IMR-90 (cell line): ENCODE data around the gene SNCA. TPM values are rescaled to one million over a fixed set of nuclear protein-coding genes. Genes with fewer than 3 reads are reported as not detected.

Source experiments
- ATAC-seq: fragments of 200-7000 bp; cut with Tn5 transposase; 2 replicates; pipeline ENCODE4 v1.9.1; 2020; ENCODE audit warnings: low read depth, mild to moderate bottlenecking, moderate library complexity
- BruUV-seq: library from RNA; stranded (reverse); fragments of 400-500 nt; replicated peaks from 2 replicates; lab custom pipeline; 2021; lab: Mats Ljungman, UMichigan
- CTCF ChIA-PET: fragments of 300-600 bp; formaldehyde crosslinking; extraction: SDS; loops from one replicate; lab custom pipeline; 2021; ENCODE audit warnings: antibody characterized with exemption; lab: Yijun Ruan, JAX
- POLR2A ChIA-PET: fragments of 300-600 bp; sonication (Branson Sonifier 250); formaldehyde crosslinking; loops from one replicate; lab custom pipeline; 2022; ENCODE audit warnings: antibody characterized with exemption; ENCODE audit not compliant: unreplicated experiment; lab: Charles Lee
- DNase-seq: peaks from one replicate; pipeline ENCODE4 v3.0.0; 2013
- H2AFZ ChIP-seq: replicated peaks from 2 replicates; pipeline ENCODE3; 2013; ENCODE audit warnings: low read length, mild to moderate bottlenecking; ENCODE audit not compliant: poor library complexity
- H2AK5ac ChIP-seq: 2 replicates; pipeline ENCODE4 v1.6.1; 2013; ENCODE audit warnings: low read depth, low read length, inconsistent platforms
- H2AK9ac ChIP-seq: replicated peaks from 2 replicates; pipeline ENCODE3; 2013; ENCODE audit warnings: mild to moderate bottlenecking, low read depth, low read length, moderate library complexity; ENCODE audit not compliant: poor library complexity
- H2BK120ac ChIP-seq: 2 replicates; pipeline ENCODE4 v1.6.1; 2013; ENCODE audit warnings: low read depth, low read length, inconsistent platforms
- H2BK15ac ChIP-seq: 3 replicates; pipeline ENCODE4 v1.6.1; 2013; ENCODE audit warnings: low read depth, low read length, inconsistent platforms
- H2BK20ac ChIP-seq: 2 replicates; pipeline ENCODE4 v1.6.1; 2013; ENCODE audit warnings: low read depth, mild to moderate bottlenecking, inconsistent platforms, low read length, moderate library complexity
- H2BK5ac ChIP-seq: 2 replicates; pipeline ENCODE4 v1.6.1; 2013; ENCODE audit warnings: mild to moderate bottlenecking, low read depth, low read length, inconsistent platforms; ENCODE audit not compliant: poor library complexity, severe bottlenecking
- H3K14ac ChIP-seq: replicated peaks from 2 replicates; pipeline ENCODE4 v1.6.1; 2013; ENCODE audit warnings: low read depth, low read length, inconsistent platforms
- H3K18ac ChIP-seq: 2 replicates; pipeline ENCODE4 v1.6.1; 2013; ENCODE audit warnings: low read depth, low read length, control low read depth
- H3K23ac ChIP-seq: 2 replicates; pipeline ENCODE4 v1.6.1; 2013; ENCODE audit warnings: low read depth, low read length, inconsistent platforms
- H3K27ac ChIP-seq: 2 replicates; pipeline ENCODE4 v1.5.1; 2013; ENCODE audit warnings: mild to moderate bottlenecking, control low read depth, low read length; ENCODE audit not compliant: insufficient read depth
- H3K27me3 ChIP-seq: 2 replicates; pipeline ENCODE4 v1.6.1; 2013; ENCODE audit warnings: low read length; ENCODE audit not compliant: control insufficient read depth, insufficient read depth
- H3K36me3 ChIP-seq: 2 replicates; pipeline ENCODE4 v1.6.1; 2013; ENCODE audit warnings: low read length, mixed read lengths; ENCODE audit not compliant: control insufficient read depth, insufficient read depth
- H3K4ac ChIP-seq: 2 replicates; pipeline ENCODE4 v1.6.1; 2013; ENCODE audit warnings: low read depth, low read length, inconsistent platforms
- H3K4me1 ChIP-seq: 2 replicates; pipeline ENCODE4 v1.6.1; 2013; ENCODE audit warnings: low read length, mixed read lengths; ENCODE audit not compliant: control insufficient read depth, insufficient read depth
- H3K4me2 ChIP-seq: 2 replicates; pipeline ENCODE4 v1.6.1; 2013; ENCODE audit warnings: low read depth, mild to moderate bottlenecking, control low read depth, low read length, moderate library complexity
- H3K4me3 ChIP-seq: 2 replicates; pipeline ENCODE4 v1.5.1; 2013; ENCODE audit warnings: low read depth, mild to moderate bottlenecking, control low read depth, low read length, moderate library complexity; ENCODE audit not compliant: insufficient read depth
- H3K56ac ChIP-seq: 2 replicates; pipeline ENCODE4 v1.6.1; 2013; ENCODE audit warnings: low read length, inconsistent platforms; ENCODE audit not compliant: insufficient read depth; ENCODE audit errors: extremely low read depth
- H3K79me1 ChIP-seq, 2 experiments: 2 replicates each; pipeline ENCODE4 v1.6.1; 2013; ENCODE audit warnings: low read length in 2 of 2, inconsistent platforms in 1 of 2, low read depth in 1 of 2
- H3K9ac ChIP-seq: 2 replicates; pipeline ENCODE4 v1.6.1; 2013; ENCODE audit warnings: low read depth, low read length, control low read depth
- H3K9me1 ChIP-seq: 2 replicates; pipeline ENCODE4 v1.6.1; 2013; ENCODE audit warnings: low read length, inconsistent platforms; ENCODE audit not compliant: insufficient read depth
- H3K9me3 ChIP-seq: 2 replicates; pipeline ENCODE4 v1.6.1; 2013; ENCODE audit warnings: low read length; ENCODE audit not compliant: control insufficient read depth, insufficient read depth
- H4K20me1 ChIP-seq: 2 replicates; pipeline ENCODE4 v1.6.1; 2013; ENCODE audit warnings: low read length, inconsistent platforms; ENCODE audit not compliant: insufficient read depth
- H4K5ac ChIP-seq: 2 replicates; pipeline ENCODE4 v1.6.1; 2013; ENCODE audit warnings: mild to moderate bottlenecking, low read depth, low read length, control low read depth
- H4K8ac ChIP-seq, 2 experiments: 2 replicates each; pipeline ENCODE4 v1.6.1; 2013; ENCODE audit warnings: low read depth in 2 of 2, low read length in 2 of 2, control low read depth in 1 of 2, inconsistent platforms in 1 of 2
- H4K91ac ChIP-seq: 2 replicates; pipeline ENCODE4 v1.6.1; 2013; ENCODE audit warnings: low read depth, low read length, inconsistent platforms; ENCODE audit not compliant: insufficient read depth
- BHLHE40 ChIP-seq: fragments of 150-350 bp; IDR thresholded peaks from 2 replicates; pipeline ENCODE4 v1.6.1; 2016; ENCODE audit warnings: mild to moderate bottlenecking, low read depth, low read length
- CEBPB ChIP-seq: IDR thresholded peaks from 2 replicates; pipeline ENCODE4 v1.6.1; 2012; ENCODE audit warnings: low read depth, low read length, improper control_type of control experiment
- CHD1 ChIP-seq: IDR thresholded peaks from 2 replicates; pipeline ENCODE4 v1.6.1; 2012; ENCODE audit warnings: low read depth, low read length, improper control_type of control experiment
- ELK1 ChIP-seq: fragments of 150-350 bp; IDR thresholded peaks from 2 replicates; pipeline ENCODE4 v1.6.1; 2016; ENCODE audit warnings: low read depth, mild to moderate bottlenecking, low read length, moderate library complexity, borderline replicate concordance
- MAFK ChIP-seq: IDR thresholded peaks from 2 replicates; pipeline ENCODE4 v1.6.1; 2012; ENCODE audit warnings: low read depth, low read length, improper control_type of control experiment
- MAZ ChIP-seq: IDR thresholded peaks from 2 replicates; pipeline ENCODE4 v1.6.1; 2012; ENCODE audit warnings: low read depth, mild to moderate bottlenecking, low read length, improper control_type of control experiment, moderate library complexity, borderline replicate concordance
- MXI1 ChIP-seq: IDR thresholded peaks from 2 replicates; pipeline ENCODE4 v1.6.1; 2012; ENCODE audit warnings: low read depth, mild to moderate bottlenecking, low read length, moderate library complexity, borderline replicate concordance
- NFE2L2 ChIP-seq: fragments of 150-350 bp; IDR thresholded peaks from 2 replicates; pipeline ENCODE4 v1.6.1; 2016; ENCODE audit warnings: low read depth, mild to moderate bottlenecking, low read length
- POLR2A ChIP-seq: IDR thresholded peaks from 2 replicates; pipeline ENCODE4 v1.6.1; 2012; ENCODE audit warnings: mild to moderate bottlenecking, low read depth, low read length
- RAD21 ChIP-seq: IDR thresholded peaks from 2 replicates; pipeline ENCODE4 v1.6.1; 2012; ENCODE audit warnings: low read length, improper control_type of control experiment
- RCOR1 ChIP-seq: IDR thresholded peaks from 2 replicates; pipeline ENCODE4 v1.6.1; 2012; ENCODE audit warnings: mild to moderate bottlenecking, low read length, improper control_type of control experiment; ENCODE audit not compliant: insufficient replicate concordance
- RFX5 ChIP-seq: IDR thresholded peaks from 2 replicates; pipeline ENCODE4 v1.8.0; 2012; ENCODE audit warnings: low read depth, mild to moderate bottlenecking, low read length, moderate library complexity
- SMC3 ChIP-seq: fragments of 150-350 bp; IDR thresholded peaks from 2 replicates; pipeline ENCODE4 v1.6.1; 2016; ENCODE audit warnings: low read depth, mild to moderate bottlenecking, antibody characterized with exemption, low read length, moderate library complexity
- WGBS, 2 experiments: methylation state at CpG; one replicate each; pipeline versions ENCODE4 v1.1.5 to v1.1.7; 2013; ENCODE audit warnings: missing lambda C conversion rate in 2 of 2; ENCODE audit not compliant: insufficient read length in 1 of 2; ENCODE audit errors: extremely low coverage in 2 of 2; 5-methylcytosine and 5-hydroxymethylcytosine counted together
- dilution Hi-C: fragments of 300-500 bp; cut with HindIII; formaldehyde crosslinking; loops from one replicate; pipeline ENCODE4 v1.14.3; 2018; ENCODE audit warnings: low sequenced_read_pairs; ENCODE audit not compliant: unreplicated experiment
- in situ Hi-C: fragments of 300-500 bp; cut with MboI; formaldehyde crosslinking; loops from 3 replicates; pipeline ENCODE4 v1.14.3; 2019; ENCODE audit warnings: low sequenced_read_pairs, inconsistent platforms, mixed read lengths
- intact Hi-C: fragments of 100-400 bp; cut with micrococcal nuclease; formaldehyde crosslinking; loops from 2 replicates; pipeline ENCODE4 v1.10.0; 2022
- polyA plus RNA-seq, 3 experiments: library from polyadenylated mRNA; depleted of rRNA; stranded (reverse); fragments of >200 nt; gene quantifications; 2 replicates each; pipeline ENCODE4 v1.2.3, GENCODE V29; 2012; ENCODE audit warnings: low replicate concordance in 1 of 3
- total RNA-seq: library from RNA; depleted of rRNA; stranded (reverse); fragments of >200 nt; gene quantifications from 2 replicates; pipeline ENCODE4 v1.2.3, GENCODE V29; 2012

The SNCA gene
- total and polyA plus RNA-seq, 2 of the 4 experiments (the other 2 are of a cell fraction): 0.36 to 0.46 TPM

- Histone ChIP-seq H2AK5ac (no peak overlapping the region), H2BK120ac (no peak overlapping the region), H3K4me1 (no peaks in the 10 kb centered on the region), H4K91ac (no peak overlapping the region), H3K4me3 (no peak overlapping the region), H2AK9ac (no peak overlapping the region), H3K27me3 (no peaks in the 10 kb centered on the region), H3K18ac (no peak overlapping the region), H4K5ac (no peak overlapping the region), H3K9ac (no peak overlapping the region), H3K27ac (no peak overlapping the region), H2BK5ac (no peak overlapping the region), H4K20me1 (no peaks in the 10 kb centered on the region), H2BK15ac (no peak overlapping the region), H3K56ac (no peak overlapping the region), H3K9me1 (no peaks in the 10 kb centered on the region), H3K9me3 (no peaks in the 10 kb centered on the region), H2BK20ac (no peak overlapping the region), H3K14ac (no peak overlapping the region), H4K8ac (no peak overlapping the region), H3K36me3 (no peaks in the 10 kb centered on the region), H3K79me1 (no peaks in the 10 kb centered on the region), H3K23ac (no peak overlapping the region), H3K4ac (no peak overlapping the region), H3K4me2 (no peak overlapping the region), H2AFZ (no peak overlapping the region)
- dilution Hi-C loops: no loop called here
- in situ Hi-C loops: no loop called here
- intact Hi-C loops: no loop called here
- TF ChIP-seq MXI1 (no peak), NFE2L2 (no peak), MAZ (no peak), RCOR1 (no peak), RAD21 (no peak), SMC3 (no peak), CEBPB (no peak), POLR2A (no peak), ELK1 (no peak), MAFK (no peak), BHLHE40 (no peak), CHD1 (no peak), RFX5 (no peak)
- DNase-seq: no peak
- no peak for ATAC-seq
- no CpG with 5 or more reads among the region's 6 CpGs for WGBS, 2 experiments
- ChIA-PET CTCF (no interaction called here), POLR2A (no interaction called here)
- BruUV-seq: no TSS peak
Observed at GRCh38 chr4:89716893-89717292, 120.1 kb downstream of the SNCA start.
